ENCODE data around the gene RBBP8NL.

Gene RBBP8NL

DNA sequence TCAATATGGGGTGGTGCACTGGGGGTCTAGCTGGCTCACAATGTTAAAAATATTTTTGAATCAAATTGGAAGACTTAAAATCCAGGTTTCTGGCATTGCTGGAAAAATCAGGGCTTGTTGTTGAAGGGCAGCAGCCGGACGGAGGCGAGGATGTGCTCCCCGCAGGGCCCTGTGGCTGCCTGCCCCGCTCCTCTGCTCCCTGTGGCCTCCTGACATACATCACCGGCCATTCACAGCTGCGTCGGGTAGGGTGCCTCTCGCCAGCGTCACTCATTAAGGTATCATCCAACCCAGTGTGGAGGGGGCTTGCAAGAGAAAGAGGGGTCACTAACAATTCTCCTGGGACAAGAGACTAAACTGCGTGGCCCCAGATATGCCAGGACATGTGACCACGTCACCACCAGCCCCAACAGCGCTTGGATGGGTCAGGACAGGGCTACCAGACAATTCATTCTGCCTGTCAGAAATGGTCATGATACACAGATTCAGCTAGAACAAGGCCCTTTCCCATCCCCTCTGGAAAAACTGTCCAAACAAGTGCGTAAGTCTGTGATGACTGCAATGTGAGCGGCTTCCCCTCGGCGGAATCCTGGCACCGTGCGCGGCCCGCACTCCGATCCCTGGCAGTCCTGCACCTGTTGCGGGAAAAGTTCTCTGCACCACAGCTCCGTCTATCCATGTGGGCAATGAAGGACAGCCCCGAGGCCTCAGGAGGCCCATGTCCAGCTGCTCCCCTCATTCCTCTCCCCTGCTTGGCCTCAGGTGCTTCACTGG is 36.5 kb upstream of the RBBP8NL start:
- H3K4me1 ChIP-seq, result no peaks in the 10 kb centered on the region
- H3K9me3 ChIP-seq, result no peaks in the 10 kb centered on the region
- TF ChIP-seq CTCF (IDR thresholded peaks at IDR 0.05; ENCODE audit: low read depth, low read length), result no peak
- no peaks in the 10 kb centered on the region for H3K27me3 ChIP-seq
- no peaks in the 10 kb centered on the region for H3K36me3 ChIP-seq
- no peak overlapping the region for H3K4me3 ChIP-seq (ENCODE audit: low read depth, low read length)
- DNase-seq, result no peak

GRCh38 chr20:62462976-62463592 is 35.7 kb upstream of the RBBP8NL start:
- Histone ChIP-seq H3K27me3 (no peaks in the 10 kb centered on the region), H3K9me3 (no peaks in the 10 kb centered on the region), H3K4me1 (no peaks in the 10 kb centered on the region), H3K4me3 (ENCODE audit: low read depth, low read length) (no peak overlapping the region), H3K36me3 (no peaks in the 10 kb centered on the region)
- no peak for TF ChIP-seq CTCF (IDR thresholded peaks at IDR 0.05; ENCODE audit: low read depth, low read length)
- DNase-seq, result no peak

DNA sequence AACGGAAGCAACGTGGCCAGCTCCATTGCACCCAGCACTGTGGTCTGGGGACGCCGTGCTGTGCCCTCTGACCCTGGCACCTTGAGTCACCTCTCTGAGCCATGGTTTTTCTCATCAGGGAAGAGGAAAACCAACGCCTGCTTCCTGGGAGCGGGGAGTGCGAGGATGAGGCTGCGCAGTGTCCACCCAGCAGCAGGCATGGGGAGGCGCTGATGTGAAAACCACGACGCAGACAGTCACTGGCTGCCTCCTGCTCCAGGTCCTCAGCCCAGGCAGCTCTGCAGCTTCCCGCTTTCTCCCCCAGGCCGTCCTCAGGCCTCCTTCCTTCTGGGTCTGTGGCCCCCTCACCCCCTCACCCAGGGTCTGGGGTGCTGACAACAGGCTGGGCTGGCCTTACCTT is 34.5 kb upstream of the RBBP8NL start:
- Histone ChIP-seq H3K27me3 (no peaks in the 10 kb centered on the region), H3K4me1 (no peaks in the 10 kb centered on the region), H3K36me3 (no peaks in the 10 kb centered on the region), H3K9me3 (no peaks in the 10 kb centered on the region), H3K4me3 (ENCODE audit: low read depth, low read length) (no peak overlapping the region)
- DNase-seq, result no peak
- no peak for TF ChIP-seq CTCF (IDR thresholded peaks at IDR 0.05; ENCODE audit: low read depth, low read length)

GRCh38 chr20:62461157-62461556 is 33.8 kb upstream of the RBBP8NL start:
- TF ChIP-seq CTCF (IDR thresholded peaks at IDR 0.05; ENCODE audit: low read depth, low read length), result no peak
- Histone ChIP-seq H3K36me3 (no peaks in the 10 kb centered on the region), H3K9me3 (no peaks in the 10 kb centered on the region), H3K27me3 (no peaks in the 10 kb centered on the region), H3K4me3 (ENCODE audit: low read depth, low read length) (no peak overlapping the region), H3K4me1 (no peaks in the 10 kb centered on the region)
- peak; percentile 55 for DNase-seq

DNA sequence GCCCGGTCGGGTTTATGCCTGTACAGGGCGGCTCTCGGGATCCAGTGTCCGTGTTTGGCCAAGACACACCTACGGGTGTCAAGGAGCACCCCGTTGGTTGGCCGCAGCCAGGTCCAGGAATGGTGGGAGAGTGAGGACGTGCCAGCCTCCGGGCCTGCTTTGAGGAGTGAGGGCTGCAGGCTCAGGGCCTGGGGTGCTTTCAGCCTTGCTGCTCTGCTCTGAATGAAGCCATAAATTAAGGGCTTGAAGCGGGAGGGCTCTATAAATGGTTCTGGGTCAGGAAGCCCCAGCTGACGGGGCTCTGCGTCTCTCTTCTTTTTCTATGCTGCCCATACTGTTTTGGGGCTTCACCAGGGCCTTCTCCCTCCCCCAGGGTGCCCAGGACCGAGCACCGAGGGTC is 33.3 kb upstream of the RBBP8NL start:
- Histone ChIP-seq H3K27me3 (no peaks in the 10 kb centered on the region), H3K9me3 (no peaks in the 10 kb centered on the region), H3K4me1 (no peaks in the 10 kb centered on the region), H3K36me3 (no peaks in the 10 kb centered on the region), H3K4me3 (ENCODE audit: low read depth, low read length) (no peak overlapping the region)
- no peak for DNase-seq
- no peak for TF ChIP-seq CTCF (IDR thresholded peaks at IDR 0.05; ENCODE audit: low read depth, low read length)

DNA sequence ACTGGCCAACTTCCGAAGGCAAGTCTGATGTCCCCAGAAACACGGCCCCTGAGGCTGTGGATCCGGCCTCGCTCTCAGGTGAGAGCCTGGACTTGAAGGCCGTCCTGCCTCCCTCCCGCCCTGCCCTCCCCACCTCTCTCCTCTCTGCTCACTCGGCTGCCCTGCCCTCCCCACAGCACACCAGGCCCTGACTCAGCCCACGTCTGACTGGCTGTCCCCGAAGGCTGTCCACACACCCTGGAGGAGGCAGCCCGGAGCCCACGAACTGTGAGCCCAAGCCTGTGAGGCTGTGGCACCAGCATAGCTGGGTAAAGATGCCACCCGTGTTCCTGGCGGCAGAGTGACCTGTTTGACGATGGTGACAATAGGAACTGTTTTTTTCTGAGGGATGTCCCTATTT is 32.1 kb upstream of the RBBP8NL start:
- no peaks in the 10 kb centered on the region for H3K27me3 ChIP-seq
- DNase-seq, result no peak
- no peaks in the 10 kb centered on the region for H3K36me3 ChIP-seq
- TF ChIP-seq CTCF (IDR thresholded peaks at IDR 0.05; ENCODE audit: low read depth, low read length), result no peak
- no peak overlapping the region for H3K4me3 ChIP-seq (ENCODE audit: low read depth, low read length)
- H3K4me1 ChIP-seq, result no peaks in the 10 kb centered on the region
- H3K9me3 ChIP-seq, result no peaks in the 10 kb centered on the region
